GM21619 (cell line): ENCODE data around the gene DEFB118.
"Not testable (repeated sequence)": the region's sequence is repeated elsewhere in the genome, so short reads cannot be mapped to it uniquely, and the experiment has no call there.

Experiments used
- ATAC-seq: cut with Tn5 transposase; IDR thresholded peaks from one replicate; pipeline ENCODE4 v1.9.1; 2021; ENCODE audit not compliant: unreplicated experiment

Gene DEFB118

GRCh38 chr20:31368301-31368700 is at the start of gene DEFB118:
Gene DEFB118, plus strand, starts transcription at chr20:31368601. Its CDS starts 50 bp downstream, at chr20:31368651.
- ATAC-seq = no peak

GRCh38 chr20:31322504-31322903 is 45.9 kb upstream of the DEFB118 start:
- no peak for ATAC-seq

- ATAC-seq = no peak
Measured at GRCh38 chr20:31330893-31331292, 37.5 kb upstream of the DEFB118 start.

GRCh38 chr20:31341470-31341869 is 26.9 kb upstream of the DEFB118 start:
- ATAC-seq = no peak

GRCh38 chr20:31355981-31356380 is 12.4 kb upstream of the DEFB118 start:
- no peak for ATAC-seq

- ATAC-seq = no peak
Measured at GRCh38 chr20:31363295-31363694, 5.1 kb upstream of the DEFB118 start.

- not testable (repeated sequence) for ATAC-seq
Measured at GRCh38 chr20:31364272-31364671, 4.1 kb upstream of the DEFB118 start.

GRCh38 chr20:31374346-31374745 is 5.9 kb downstream of the DEFB118 start:
- no peak for ATAC-seq

- no peak for ATAC-seq
Measured at GRCh38 chr20:31390490-31390889, 22.1 kb downstream of the DEFB118 start, which contains the start of gene DEFB119. Gene DEFB119, minus strand, starts transcription at chr20:31390590. Its CDS starts 107 bp downstream, at chr20:31390483.

GRCh38 chr20:31392836-31393235 is 24.4 kb downstream of the DEFB118 start:
- no peak for ATAC-seq

- no peak for ATAC-seq
Measured at GRCh38 chr20:31394900-31395299, 26.5 kb downstream of the DEFB118 start.

GRCh38 chr20:31403886-31404285 is 35.5 kb downstream of the DEFB118 start:
- ATAC-seq = no peak

- no peak for ATAC-seq
Measured at GRCh38 chr20:31406115-31406514, 37.7 kb downstream of the DEFB118 start, which contains the start of gene DEFB121. Gene DEFB121, minus strand, starts transcription at chr20:31406215. Its CDS starts 63 bp downstream, at chr20:31406152.

- ATAC-seq = no peak
Measured at GRCh38 chr20:31410011-31410410, 41.6 kb downstream of the DEFB118 start.

GRCh38 chr20:31414381-31414780 is 46.0 kb downstream of the DEFB118 start:
- ATAC-seq = no peak

- no peak for ATAC-seq
Measured at GRCh38 chr20:31415653-31416052, 47.3 kb downstream of the DEFB118 start.

GRCh38 chr20:31418307-31418706 is 49.9 kb downstream of the DEFB118 start:
- ATAC-seq = no peak
